ENCODE results near the gene ITPR2.
A peak's percentile ranks its signal among the peaks of the same experiment; 100 is the strongest.

The ITPR2 gene

GRCh38 chr12:26513363-26514043 is 319.5 kb downstream of the ITPR2 start:
- ATAC-seq (no peak), DNase-seq (no peak)

- DNase-seq: no peak
- no peak for ATAC-seq
Measured at GRCh38 chr12:26512213-26512612, 320.8 kb downstream of the ITPR2 start.

GRCh38 chr12:26510354-26510674 is 322.7 kb downstream of the ITPR2 start:
- ATAC-seq: no peak
- no peak for DNase-seq

GRCh38 chr12:26507613-26508012 is 325.4 kb downstream of the ITPR2 start:
- ATAC-seq (no peak), DNase-seq (no peak)

- no peak for DNase-seq
Measured at GRCh38 chr12:26499979-26500640, 332.9 kb downstream of the ITPR2 start.

GRCh38 chr12:26496170-26496569 is 336.8 kb downstream of the ITPR2 start:
- ATAC-seq: no peak
- no peak for DNase-seq

More at GRCh38 chr12:26499979-26500640, 332.9 kb downstream of the ITPR2 start:
- ATAC-seq: no peak

GRCh38 chr12:26493656-26494055 is 339.3 kb downstream of the ITPR2 start:
- DNase-seq (no peak), ATAC-seq (no peak)

DNA sequence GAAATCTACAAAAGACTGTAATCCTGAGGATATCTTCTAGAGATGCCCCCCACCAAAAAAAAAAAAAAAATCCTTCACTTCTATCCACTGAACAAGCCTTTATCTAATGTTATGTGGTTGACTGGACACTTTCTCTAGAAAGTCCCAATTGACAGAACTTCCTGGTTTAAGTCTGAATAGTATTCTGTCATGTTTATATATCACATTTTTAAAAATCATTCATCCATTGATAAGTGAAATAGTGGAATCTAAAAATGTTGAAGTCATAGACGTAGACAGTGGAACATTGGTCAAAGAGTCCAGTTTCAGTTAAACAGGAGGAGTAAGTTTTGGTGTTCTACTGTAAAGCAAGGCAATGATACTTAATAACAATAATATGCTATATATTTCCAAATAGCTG is 340.6 kb downstream of the ITPR2 start:
- DNase-seq (no peak), ATAC-seq (no peak)

DNA sequence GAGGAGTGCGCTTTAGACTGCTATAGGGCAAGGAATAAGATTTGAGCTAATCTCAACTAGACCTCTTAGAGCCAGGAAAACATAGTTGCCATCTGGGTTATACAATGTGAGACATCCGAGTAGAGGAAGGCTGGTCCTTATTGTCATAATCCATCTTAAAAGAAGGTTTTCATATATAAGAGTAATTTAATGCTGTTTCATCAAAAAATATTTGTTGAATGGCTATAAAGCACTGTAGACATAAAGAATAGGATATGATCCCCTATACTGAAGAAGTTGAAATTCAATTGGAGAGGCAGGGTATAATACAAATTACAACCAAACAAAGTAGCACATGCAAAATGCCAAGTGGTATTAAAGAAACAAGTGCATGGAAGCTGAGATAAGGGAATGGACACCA is 343.1 kb downstream of the ITPR2 start:
- DNase-seq: no peak
- ATAC-seq: no peak

DNA sequence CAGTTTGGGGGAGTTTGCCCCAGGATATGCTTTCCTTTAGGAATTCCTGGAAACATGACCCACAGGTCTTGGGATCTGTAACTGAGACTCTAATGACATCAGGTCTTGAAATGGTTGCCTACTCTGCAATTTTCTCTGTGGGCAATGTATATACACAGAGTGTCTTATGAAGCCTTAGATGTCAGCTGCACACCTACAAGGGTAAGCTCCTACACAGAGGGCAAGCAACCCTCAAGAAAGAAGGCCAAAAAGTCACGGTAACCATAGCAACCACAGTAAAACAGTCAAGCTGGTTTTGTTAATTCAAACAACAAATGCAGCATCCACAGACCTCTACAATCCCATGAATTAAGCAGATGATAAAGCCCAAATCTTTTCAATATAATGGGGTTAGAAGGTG is 344.6 kb downstream of the ITPR2 start:
- ATAC-seq: no peak

GRCh38 chr12:26473291-26473690 is 359.7 kb downstream of the ITPR2 start:
- ATAC-seq (peak; percentile 63), DNase-seq (no peak)

More for the DNA sequence above, 344.6 kb downstream of the ITPR2 start:
- no peak for DNase-seq

DNA sequence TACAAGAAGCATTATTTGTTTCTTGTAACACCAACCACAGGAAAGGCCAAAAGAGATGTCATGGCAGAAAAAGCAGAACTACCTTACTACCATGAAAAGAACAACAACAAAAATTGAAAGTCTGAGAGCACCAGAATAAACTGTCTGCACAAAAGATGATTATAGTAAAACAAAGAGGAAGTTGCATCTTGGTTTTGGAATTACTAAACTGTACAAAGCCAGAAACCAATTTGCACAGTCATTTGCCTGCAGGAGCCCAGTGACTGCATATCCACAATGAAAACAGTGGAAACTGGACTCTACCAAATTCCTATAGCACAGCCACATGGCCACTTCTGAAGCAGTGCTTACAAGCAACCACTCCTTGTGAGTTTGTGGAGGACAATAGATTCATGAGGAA is 361.4 kb downstream of the ITPR2 start:
- no peak for DNase-seq
- ATAC-seq: peak; percentile 46

DNA sequence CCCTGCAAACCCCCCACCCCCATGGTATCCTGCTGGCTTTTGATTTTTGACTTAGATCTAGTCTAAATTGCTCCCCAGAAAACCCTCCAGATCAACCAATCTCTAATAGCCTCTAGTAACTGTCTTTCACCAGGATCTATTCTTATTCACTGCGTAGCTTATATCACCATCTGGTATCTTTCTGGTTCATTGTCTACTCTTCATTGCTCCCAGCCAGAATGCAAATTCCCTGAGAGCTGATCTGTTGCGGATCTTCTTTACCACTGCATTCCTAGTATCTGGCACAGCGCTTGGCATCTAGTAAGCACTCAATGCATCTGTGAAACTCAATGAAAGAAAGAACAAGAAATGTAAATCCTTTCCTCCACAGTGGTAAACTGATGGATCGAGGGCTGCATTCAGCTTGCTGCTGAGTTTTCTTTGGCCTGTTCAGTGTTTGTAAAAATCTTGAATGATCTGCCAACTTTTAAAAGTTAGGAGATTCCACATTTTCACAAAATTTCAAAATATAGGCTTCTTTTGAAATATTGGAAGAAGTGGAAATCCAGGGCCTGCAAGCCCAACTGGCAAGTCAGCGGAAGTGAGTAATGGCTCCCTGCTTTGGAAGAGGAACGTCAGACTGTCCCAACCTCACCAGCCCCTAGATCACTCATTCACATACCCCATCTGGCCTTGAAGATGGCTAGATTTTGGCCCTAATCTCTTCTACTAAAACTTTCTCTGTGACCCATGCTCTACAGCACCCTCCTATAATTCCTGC is 363.4 kb downstream of the ITPR2 start:
- DNase-seq (no peak), ATAC-seq (no peak)

GRCh38 chr12:26467351-26467750 is 365.6 kb downstream of the ITPR2 start:
- no peak for ATAC-seq
- DNase-seq: no peak

DNA sequence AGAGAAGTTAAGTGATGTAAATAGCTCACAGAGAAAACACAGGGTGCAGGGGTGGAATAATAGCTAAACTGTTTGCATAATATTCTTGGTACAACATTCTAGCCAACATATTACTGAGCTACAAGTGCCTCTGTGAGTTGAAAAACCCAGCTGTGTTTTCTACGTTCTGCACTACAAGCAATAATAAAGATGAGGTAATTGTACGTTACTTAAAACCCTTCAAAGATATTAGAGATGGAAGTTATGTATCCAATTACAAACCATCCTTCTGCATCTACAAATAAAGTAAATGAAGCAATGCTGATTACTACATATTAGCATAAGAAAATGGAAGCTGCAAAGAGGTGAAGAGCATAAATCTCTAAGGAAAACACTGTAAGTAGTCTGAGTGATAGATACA is 366.3 kb downstream of the ITPR2 start:
- ATAC-seq: no peak
- no peak for DNase-seq

- no peak for DNase-seq
- ATAC-seq: no peak
Measured at GRCh38 chr12:26465419-26466097, 367.4 kb downstream of the ITPR2 start.

- ATAC-seq (no peak), DNase-seq (no peak)
Measured at GRCh38 chr12:26461776-26462175, 371.2 kb downstream of the ITPR2 start.

- ATAC-seq (no peak), DNase-seq (no peak)
Measured at GRCh38 chr12:26460361-26460760, 372.6 kb downstream of the ITPR2 start.

GRCh38 chr12:26455936-26456574 is 376.9 kb downstream of the ITPR2 start:
- DNase-seq (no peak), ATAC-seq (no peak)

- DNase-seq (no peak), ATAC-seq (no peak)
Measured at GRCh38 chr12:26453246-26453645, 379.7 kb downstream of the ITPR2 start.

- no peak for DNase-seq
Measured at GRCh38 chr12:26452511-26452910, 380.5 kb downstream of the ITPR2 start.

DNA sequence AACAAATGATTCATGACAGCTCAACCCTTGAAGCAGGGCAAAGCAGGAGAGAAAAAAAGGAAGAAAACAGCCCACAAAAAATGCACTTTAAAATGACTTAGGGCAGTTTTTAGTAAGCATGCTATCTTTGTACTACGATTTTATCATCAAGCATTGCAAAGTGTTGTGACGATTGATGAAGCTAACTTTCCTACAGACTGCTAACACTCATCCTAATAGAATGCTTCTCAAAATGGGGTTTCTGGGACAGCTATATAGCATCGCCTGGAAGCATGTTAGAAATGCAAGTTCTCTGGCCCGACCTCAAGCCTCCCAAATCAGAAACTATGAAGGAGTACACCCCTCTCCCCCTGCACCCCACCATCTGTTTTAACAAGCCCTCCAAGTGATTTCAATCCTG is 381.2 kb downstream of the ITPR2 start:
- no peak for DNase-seq
- no peak for ATAC-seq

More at GRCh38 chr12:26452511-26452910, 380.5 kb downstream of the ITPR2 start:
- ATAC-seq: no peak
